ENCODE data around the gene MT1G.

DNA sequence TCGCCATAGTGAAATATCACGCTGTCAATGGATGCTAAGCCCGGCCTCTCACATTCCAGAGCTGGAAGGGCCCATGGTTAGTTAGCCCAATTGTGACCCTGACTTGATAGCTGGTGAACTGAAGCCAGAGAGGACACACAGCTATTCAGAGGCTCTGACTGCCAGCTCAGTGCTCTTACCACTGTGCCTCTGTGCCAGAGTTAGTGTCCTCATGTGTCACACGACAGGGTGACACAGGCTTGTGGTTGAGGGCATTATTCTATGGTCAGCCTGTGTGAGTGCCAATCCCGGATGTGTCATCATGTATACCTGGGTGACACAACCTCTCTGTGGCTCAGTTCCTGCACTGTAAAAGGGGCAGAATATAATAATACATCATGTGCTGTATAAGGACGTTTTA lies 12.0 kb upstream of the MT1G start:
- TF ChIP-seq, protein P1, sequence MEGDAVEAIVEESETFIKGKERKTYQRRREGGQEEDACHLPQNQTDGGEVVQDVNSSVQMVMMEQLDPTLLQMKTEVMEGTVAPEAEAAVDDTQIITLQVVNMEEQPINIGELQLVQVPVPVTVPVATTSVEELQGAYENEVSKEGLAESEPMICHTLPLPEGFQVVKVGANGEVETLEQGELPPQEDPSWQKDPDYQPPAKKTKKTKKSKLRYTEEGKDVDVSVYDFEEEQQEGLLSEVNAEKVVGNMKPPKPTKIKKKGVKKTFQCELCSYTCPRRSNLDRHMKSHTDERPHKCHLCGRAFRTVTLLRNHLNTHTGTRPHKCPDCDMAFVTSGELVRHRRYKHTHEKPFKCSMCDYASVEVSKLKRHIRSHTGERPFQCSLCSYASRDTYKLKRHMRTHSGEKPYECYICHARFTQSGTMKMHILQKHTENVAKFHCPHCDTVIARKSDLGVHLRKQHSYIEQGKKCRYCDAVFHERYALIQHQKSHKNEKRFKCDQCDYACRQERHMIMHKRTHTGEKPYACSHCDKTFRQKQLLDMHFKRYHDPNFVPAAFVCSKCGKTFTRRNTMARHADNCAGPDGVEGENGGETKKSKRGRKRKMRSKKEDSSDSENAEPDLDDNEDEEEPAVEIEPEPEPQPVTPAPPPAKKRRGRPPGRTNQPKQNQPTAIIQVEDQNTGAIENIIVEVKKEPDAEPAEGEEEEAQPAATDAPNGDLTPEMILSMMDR (IDR thresholded peaks at IDR 0.05): no peak
- TF ChIP-seq POLR2A (IDR thresholded peaks at IDR 0.05): no peak

Measured in heart left ventricle (tissue), 13 donors.